GM12864 (cell line): ENCODE data around the gene MSRB3.

Experiments used
- DNase-seq: peaks from one replicate; pipeline ENCODE4 v3.0.0-alpha.2; 2011; ENCODE audit warnings: low read depth
- H3K4me3 ChIP-seq: 2 replicates; pipeline ENCODE4 v1.5.1; 2011; ENCODE audit warnings: mild to moderate bottlenecking, low read depth, low read length, control low read depth
- TF ChIP-seq, protein P1 (sequence below): IDR thresholded peaks from 2 replicates; pipeline ENCODE4 v1.5.1; 2011; ENCODE audit warnings: low read depth, mild to moderate bottlenecking, moderate library complexity, low read length, control low read depth, inconsistent platforms; ENCODE audit errors: missing control alignments

MSRB3 gene

GRCh38 chr12:65252515-65252914 lies 26.0 kb upstream of the MSRB3 start:
- TF ChIP-seq, protein P1, sequence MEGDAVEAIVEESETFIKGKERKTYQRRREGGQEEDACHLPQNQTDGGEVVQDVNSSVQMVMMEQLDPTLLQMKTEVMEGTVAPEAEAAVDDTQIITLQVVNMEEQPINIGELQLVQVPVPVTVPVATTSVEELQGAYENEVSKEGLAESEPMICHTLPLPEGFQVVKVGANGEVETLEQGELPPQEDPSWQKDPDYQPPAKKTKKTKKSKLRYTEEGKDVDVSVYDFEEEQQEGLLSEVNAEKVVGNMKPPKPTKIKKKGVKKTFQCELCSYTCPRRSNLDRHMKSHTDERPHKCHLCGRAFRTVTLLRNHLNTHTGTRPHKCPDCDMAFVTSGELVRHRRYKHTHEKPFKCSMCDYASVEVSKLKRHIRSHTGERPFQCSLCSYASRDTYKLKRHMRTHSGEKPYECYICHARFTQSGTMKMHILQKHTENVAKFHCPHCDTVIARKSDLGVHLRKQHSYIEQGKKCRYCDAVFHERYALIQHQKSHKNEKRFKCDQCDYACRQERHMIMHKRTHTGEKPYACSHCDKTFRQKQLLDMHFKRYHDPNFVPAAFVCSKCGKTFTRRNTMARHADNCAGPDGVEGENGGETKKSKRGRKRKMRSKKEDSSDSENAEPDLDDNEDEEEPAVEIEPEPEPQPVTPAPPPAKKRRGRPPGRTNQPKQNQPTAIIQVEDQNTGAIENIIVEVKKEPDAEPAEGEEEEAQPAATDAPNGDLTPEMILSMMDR = no peak
- DNase-seq = no peak
- H3K4me3 ChIP-seq = no peak overlapping the region

DNA sequence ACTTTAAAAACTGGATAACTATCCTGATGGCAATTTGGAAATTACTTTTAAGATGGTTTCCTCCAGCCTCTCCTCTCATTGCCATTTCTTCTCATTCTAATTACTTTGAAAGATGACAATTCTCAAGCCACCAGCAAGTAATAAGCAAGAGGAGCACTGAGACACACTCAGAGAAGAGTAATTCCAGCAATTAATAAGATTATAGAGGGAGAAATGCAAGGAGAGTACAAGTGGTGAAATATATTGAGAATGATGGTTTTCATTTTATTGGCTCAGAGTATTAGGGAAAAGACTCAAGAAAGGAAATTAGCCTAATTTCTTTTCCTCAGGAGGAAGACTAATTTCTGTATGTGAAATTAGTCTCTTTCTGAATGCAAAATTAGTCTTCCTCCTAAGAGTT lies 20.5 kb upstream of the MSRB3 start:
- TF ChIP-seq, protein P1 = no peak
- no peak for DNase-seq
- no peak overlapping the region for H3K4me3 ChIP-seq

GRCh38 chr12:65259501-65259900 lies 19.0 kb upstream of the MSRB3 start:
- TF ChIP-seq, protein P1 = no peak

DNA sequence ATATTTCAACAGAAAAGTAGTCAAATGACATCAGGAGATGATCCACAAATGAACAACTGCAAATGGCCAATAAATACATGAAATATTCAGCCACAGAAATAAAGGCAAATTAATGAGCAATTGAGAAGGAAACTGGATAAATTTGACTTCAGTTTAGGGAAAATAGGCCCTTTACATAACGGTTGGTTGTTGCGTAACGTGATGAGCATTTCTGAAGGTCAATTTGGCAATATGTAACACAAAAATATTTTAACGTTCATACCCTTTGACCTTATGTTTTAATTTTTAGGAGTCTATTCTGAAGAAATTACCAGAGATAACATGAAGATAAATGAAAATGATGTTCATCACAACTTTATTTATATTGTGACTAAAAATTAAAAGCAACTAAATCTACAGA lies 14.7 kb upstream of the MSRB3 start:
- TF ChIP-seq, protein P1 = no peak
- no peak for DNase-seq
- no peak overlapping the region for H3K4me3 ChIP-seq

More at GRCh38 chr12:65259501-65259900, 19.0 kb upstream of the MSRB3 start:
- DNase-seq = no peak
- no peak overlapping the region for H3K4me3 ChIP-seq

GRCh38 chr12:65266408-65266807 lies 12.1 kb upstream of the MSRB3 start:
- TF ChIP-seq, protein P1 = no peak
- H3K4me3 ChIP-seq = no peak overlapping the region
- no peak for DNase-seq

GRCh38 chr12:65269603-65270002 lies 8.9 kb upstream of the MSRB3 start:
- DNase-seq = no peak
- TF ChIP-seq, protein P1 = no peak
- H3K4me3 ChIP-seq = no peak overlapping the region

GRCh38 chr12:65274602-65275272 lies 3.7 kb upstream of the MSRB3 start:
- TF ChIP-seq, protein P1 = no peak
- no peak overlapping the region for H3K4me3 ChIP-seq
- DNase-seq = no peak
